ENCODE measurements around the gene CNRIP1. TPM values are rescaled to one million over a fixed set of nuclear protein-coding genes. Genes with fewer than 3 reads are reported as not detected.

CNRIP1 gene
- total RNA-seq, 4 donors from 2014 or later = 22.2 to 48.1 (median 39.0) TPM

GRCh38 chr2:68345129-68345875 lies 25.6 kb upstream of the CNRIP1 start:
- no peak for ATAC-seq

GRCh38 chr2:68344031-68344430 lies 24.3 kb upstream of the CNRIP1 start:
- Histone ChIP-seq H3K36me3 (no peaks in the 10 kb centered on the region), H3K9me3 (no peaks in the 10 kb centered on the region), H3K4me3 (no peak overlapping the region), H3K27ac (no peak overlapping the region), H3K27me3 (peaks cover 17% of the 10 kb centered on the region), H3K4me1 (no peaks in the 10 kb centered on the region)
- 13 to 44% methylated on average over 1 of the region's 1 CpG for WGBS, 2 donors (ENCODE audit: low coverage in 1 of 2)
- ATAC-seq = no peak
- TF ChIP-seq POLR2A (IDR thresholded peaks at IDR 0.05) (no peak), POLR2AphosphoS5 (IDR thresholded peaks at IDR 0.05) (no peak), CTCF (IDR thresholded peaks at IDR 0.05) (no peak), EP300 (IDR thresholded peaks at IDR 0.05) (no peak)

More at GRCh38 chr2:68345129-68345875, 25.6 kb upstream of the CNRIP1 start:
- H3K9me3 ChIP-seq = no peaks in the 10 kb centered on the region
- no peak overlapping the region for H3K4me3 ChIP-seq
- no peaks in the 10 kb centered on the region for H3K4me1 ChIP-seq
- H3K27ac ChIP-seq = no peak overlapping the region
- H3K27me3 ChIP-seq = peaks cover 17% of the 10 kb centered on the region
- WGBS, 2 donors (ENCODE audit: low coverage in 1 of 2) = 81 to 97% methylated on average over 5 to 9 of the region's 9 CpGs
- H3K36me3 ChIP-seq = no peaks in the 10 kb centered on the region
- TF ChIP-seq POLR2A (IDR thresholded peaks at IDR 0.05) = no peak
- TF ChIP-seq CTCF (IDR thresholded peaks at IDR 0.05) = no peak
- no peak for TF ChIP-seq POLR2AphosphoS5 (IDR thresholded peaks at IDR 0.05)
- no peak for TF ChIP-seq EP300 (IDR thresholded peaks at IDR 0.05)

- 82 to 85% methylated on average over 1 of the region's 1 CpG for WGBS, 2 donors (ENCODE audit: low coverage in 1 of 2)
- no peak for ATAC-seq
- no peak for TF ChIP-seq CTCF (IDR thresholded peaks at IDR 0.05)
- no peak for TF ChIP-seq POLR2AphosphoS5 (IDR thresholded peaks at IDR 0.05)
- TF ChIP-seq POLR2A (IDR thresholded peaks at IDR 0.05) = no peak
- no peak for TF ChIP-seq EP300 (IDR thresholded peaks at IDR 0.05)
Observed at GRCh38 chr2:68342470-68342869, 22.7 kb upstream of the CNRIP1 start.

GRCh38 chr2:68341583-68341982 lies 21.8 kb upstream of the CNRIP1 start:
- H3K4me3 ChIP-seq = no peak overlapping the region
- no peaks in the 10 kb centered on the region for H3K9me3 ChIP-seq
- H3K27me3 ChIP-seq = peaks cover 17% of the 10 kb centered on the region
- TF ChIP-seq POLR2AphosphoS5 (IDR thresholded peaks at IDR 0.05) (no peak), POLR2A (IDR thresholded peaks at IDR 0.05) (no peak), CTCF (IDR thresholded peaks at IDR 0.05) (no peak), EP300 (IDR thresholded peaks at IDR 0.05) (no peak)
- no peak overlapping the region for H3K27ac ChIP-seq
- 53 to 83% methylated on average over 4 of the region's 4 CpGs for WGBS, 2 donors (ENCODE audit: low coverage in 1 of 2)
- no peak for ATAC-seq
- no peaks in the 10 kb centered on the region for H3K36me3 ChIP-seq
- H3K4me1 ChIP-seq = no peaks in the 10 kb centered on the region

More at GRCh38 chr2:68342470-68342869, 22.7 kb upstream of the CNRIP1 start:
- H3K9me3 ChIP-seq = no peaks in the 10 kb centered on the region
- H3K4me3 ChIP-seq = no peak overlapping the region
- peaks cover 17% of the 10 kb centered on the region for H3K27me3 ChIP-seq
- no peak overlapping the region for H3K27ac ChIP-seq
- no peaks in the 10 kb centered on the region for H3K4me1 ChIP-seq
- H3K36me3 ChIP-seq = no peaks in the 10 kb centered on the region

GRCh38 chr2:68341062-68341329 lies 21.2 kb upstream of the CNRIP1 start:
- H3K27me3 ChIP-seq = peaks cover 17% of the 10 kb centered on the region
- WGBS, 2 donors (ENCODE audit: low coverage in 1 of 2) = 86% methylated on average over 3 of the region's 3 CpGs; no CpG with 5 or more reads in 1 of the 2 donors
- H3K4me1 ChIP-seq = no peaks in the 10 kb centered on the region
- ATAC-seq = no peak
- no peak overlapping the region for H3K27ac ChIP-seq
- no peaks in the 10 kb centered on the region for H3K9me3 ChIP-seq
- no peaks in the 10 kb centered on the region for H3K36me3 ChIP-seq
- H3K4me3 ChIP-seq = no peak overlapping the region
- TF ChIP-seq CTCF (IDR thresholded peaks at IDR 0.05) (no peak), POLR2A (IDR thresholded peaks at IDR 0.05) (no peak), POLR2AphosphoS5 (IDR thresholded peaks at IDR 0.05) (no peak), EP300 (IDR thresholded peaks at IDR 0.05) (no peak)

Measured in gastroesophageal sphincter (tissue), 4 donors.